Activated CD8-positive, alpha-beta memory T cell treated with anti-CD3 and anti-CD28 coated beads, Interleukin-2, amount 50 U/mL, for 24 hours (primary cell): ENCODE data around the gene ZNF236.

Experiments used
- DNase-seq: peaks from one replicate; pipeline ENCODE4 v3.0.0-alpha.2; 2020; ENCODE audit errors: extremely low read depth

ZNF236 gene

DNA sequence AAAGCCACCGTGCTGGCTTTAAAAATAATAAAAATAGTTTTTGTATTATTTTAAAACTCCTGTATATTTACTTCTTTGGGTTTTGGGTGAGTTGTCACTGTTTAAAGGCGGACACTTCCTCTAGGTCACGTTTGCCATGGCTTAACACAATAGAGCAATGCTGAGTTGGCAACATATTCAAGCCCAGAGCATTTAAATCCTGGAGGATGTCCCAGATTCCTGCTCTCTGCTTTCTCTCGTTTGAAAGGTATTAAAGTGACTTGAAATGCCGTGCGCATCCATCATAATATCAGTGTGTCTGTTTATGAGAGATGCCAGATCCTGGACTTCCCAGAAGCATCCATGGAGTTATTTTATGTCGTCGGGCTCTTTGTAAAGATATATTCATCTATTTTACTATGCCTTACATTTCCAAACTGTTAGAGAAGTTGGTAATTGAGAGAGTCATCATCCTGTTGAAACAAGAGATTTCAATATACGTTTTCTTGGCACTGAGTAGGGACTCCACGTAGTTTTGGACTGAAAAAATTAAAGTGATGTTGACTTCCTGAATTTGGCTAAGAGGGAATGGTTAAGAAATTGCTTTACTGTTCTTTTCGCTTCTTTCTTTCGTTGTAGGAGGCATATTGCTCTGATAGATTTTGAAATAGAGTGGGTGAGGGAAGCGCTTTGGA lies 150.6 kb downstream of the ZNF236 start:
- DNase-seq, result no peak

GRCh38 chr18:76973520-76974266 lies 151.3 kb downstream of the ZNF236 start:
- no peak for DNase-seq

GRCh38 chr18:76974386-76974785 lies 152.0 kb downstream of the ZNF236 start:
- DNase-seq, result no peak

- DNase-seq, result no peak
Observed at GRCh38 chr18:76975577-76976110, 153.3 kb downstream of the ZNF236 start.

- no peak for DNase-seq
Observed at GRCh38 chr18:76977108-76977621, 154.8 kb downstream of the ZNF236 start.

DNA sequence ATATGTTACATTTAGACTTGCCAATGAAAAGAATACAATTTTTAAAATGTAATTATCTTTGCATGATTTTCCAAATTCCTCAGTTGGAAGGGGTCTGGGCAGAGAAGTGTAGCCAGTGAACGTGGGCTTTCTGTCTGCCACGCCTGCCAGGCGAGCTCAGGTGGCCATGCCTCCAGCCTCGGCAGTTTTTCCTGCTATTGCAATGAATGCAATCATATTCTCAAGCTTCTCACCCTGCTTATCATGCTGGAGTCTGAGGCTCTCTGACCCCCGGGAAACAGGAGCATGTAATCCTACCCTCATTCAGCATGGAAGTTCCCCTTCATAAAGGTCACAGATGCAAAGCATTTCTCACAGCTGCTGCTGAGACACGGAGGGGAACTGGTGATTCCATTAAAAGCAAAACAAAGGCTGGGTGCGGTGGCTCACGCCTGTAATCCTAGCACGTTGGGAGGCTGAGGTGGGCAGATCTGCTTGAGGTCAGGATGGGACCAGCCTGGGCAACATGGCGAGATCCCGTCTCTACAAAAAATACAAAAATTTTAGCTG lies 155.4 kb downstream of the ZNF236 start:
- DNase-seq, result no peak

- no peak for DNase-seq
Observed at GRCh38 chr18:76978616-76979015, 156.3 kb downstream of the ZNF236 start.

DNA sequence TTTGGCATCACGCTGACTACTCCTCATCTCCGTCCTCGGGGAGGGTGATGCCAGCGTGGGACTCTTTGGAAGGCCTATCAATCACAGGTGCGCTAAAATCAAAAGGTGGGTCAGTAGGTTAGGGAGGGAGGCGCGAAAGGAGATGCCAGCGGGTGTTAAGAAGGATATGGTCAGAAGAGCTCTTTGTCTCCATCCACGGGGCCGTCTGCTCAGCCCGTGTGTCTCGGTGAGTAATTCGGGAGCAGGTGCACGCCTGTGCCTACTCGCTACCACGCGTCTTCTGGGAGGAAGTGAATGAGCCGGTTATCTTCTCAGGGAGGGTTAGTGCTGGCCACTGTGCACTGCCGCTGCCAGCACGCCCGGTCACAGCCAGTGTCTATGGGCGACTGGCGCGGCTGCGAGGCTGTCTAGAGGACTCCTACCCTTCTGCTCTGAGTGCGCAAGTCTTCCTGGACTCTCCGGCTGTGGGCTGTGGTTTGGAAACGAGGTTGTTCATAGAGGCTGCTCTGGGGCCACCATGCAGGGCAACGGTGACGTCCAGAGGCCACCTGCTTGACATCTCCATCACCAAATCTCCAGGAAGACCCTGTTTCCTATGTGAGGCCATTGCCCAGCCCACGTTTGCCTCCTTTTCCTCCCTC lies 156.9 kb downstream of the ZNF236 start:
- DNase-seq, result no peak

- no peak for DNase-seq
Observed at GRCh38 chr18:76979906-76980305, 157.5 kb downstream of the ZNF236 start.

GRCh38 chr18:76980663-76981395 lies 158.5 kb downstream of the ZNF236 start:
- DNase-seq, result no peak

DNA sequence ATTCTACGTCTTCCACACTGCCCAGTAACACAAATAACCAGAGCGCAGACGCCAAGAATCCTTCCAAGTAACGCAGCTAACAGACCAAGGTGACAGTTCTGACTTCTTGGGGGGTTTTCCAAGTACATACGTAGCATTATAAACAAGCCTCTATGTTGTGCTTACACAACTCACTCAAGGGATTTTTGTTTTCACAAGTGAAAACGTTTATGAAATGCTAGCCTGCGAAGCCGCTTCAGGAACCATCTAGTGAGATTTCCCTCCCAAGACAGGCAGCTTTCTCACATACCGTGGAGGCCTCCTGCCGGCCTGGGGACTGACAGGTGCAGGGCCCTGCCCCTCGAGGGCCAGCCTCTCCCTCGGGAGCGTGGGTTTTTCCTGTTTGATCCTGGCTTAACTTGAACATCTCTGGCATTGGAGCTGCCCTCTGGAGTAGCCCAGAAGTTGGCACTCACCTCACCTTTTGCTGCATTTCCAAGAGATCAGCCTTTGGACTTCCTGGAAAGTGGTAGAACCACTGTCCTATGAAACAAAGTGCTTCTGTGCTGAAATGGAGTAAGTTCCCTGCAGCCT lies 159.1 kb downstream of the ZNF236 start:
- DNase-seq, result no peak

GRCh38 chr18:76982038-76982437 lies 159.7 kb downstream of the ZNF236 start:
- DNase-seq, result no peak

DNA sequence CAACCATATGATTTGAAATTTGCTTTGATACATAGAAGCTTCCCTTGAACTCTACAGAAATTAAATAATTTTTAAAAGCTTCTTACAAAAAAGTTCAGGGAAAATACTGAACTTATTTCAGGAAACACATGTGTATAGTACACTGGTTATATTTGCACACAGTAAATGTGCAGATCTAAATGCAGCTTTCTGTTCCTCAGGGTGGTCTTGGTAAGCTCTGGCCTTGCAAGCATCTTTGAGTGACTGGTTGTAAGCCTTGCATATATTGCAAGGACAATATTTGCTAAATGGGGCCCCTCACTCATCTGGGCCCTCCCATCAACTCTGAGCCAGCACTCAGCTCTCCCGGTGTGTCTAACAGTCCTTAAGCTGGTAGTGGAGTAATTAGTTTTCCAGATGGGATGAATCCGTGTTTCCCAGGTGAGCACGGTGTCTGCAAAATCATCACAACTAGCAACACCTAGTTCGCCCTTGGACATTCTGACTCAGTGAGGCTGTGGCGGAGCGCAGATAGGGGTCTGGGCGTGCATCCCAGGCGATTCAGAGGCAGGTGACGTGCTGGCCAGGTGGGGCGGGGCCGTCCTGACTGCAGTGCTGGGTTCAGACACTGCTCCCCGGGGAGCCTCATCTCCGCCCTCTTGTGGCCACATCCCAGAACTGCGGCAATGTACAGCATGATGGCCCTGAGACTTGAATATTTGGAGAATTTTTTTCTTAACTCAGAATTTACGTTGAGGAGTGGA lies 160.7 kb downstream of the ZNF236 start:
- DNase-seq, result peak; percentile 81

DNA sequence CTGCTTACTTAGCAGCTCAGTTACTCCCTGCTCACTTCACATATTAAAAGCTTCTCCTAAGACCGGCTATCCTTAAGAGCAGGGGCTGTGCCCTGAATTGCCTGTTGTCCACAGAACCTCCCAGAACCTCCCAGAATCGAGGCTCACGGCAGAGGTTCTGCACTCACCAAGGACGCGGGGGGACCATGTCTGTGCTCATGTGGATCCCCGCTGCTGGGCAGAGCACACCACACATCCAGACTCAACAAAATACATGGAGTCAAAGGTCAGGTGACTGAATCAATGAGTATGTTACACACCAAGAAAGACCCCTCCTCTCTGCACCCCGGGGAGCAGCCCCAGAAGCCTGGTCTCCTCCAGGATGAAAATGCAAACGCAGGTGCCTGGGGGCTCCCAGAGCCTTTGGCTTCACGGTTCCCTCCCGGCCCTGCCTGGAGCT lies 161.3 kb downstream of the ZNF236 start:
- no peak for DNase-seq

- DNase-seq, result no peak
Observed at GRCh38 chr18:76984193-76985155, 162.1 kb downstream of the ZNF236 start.

DNA sequence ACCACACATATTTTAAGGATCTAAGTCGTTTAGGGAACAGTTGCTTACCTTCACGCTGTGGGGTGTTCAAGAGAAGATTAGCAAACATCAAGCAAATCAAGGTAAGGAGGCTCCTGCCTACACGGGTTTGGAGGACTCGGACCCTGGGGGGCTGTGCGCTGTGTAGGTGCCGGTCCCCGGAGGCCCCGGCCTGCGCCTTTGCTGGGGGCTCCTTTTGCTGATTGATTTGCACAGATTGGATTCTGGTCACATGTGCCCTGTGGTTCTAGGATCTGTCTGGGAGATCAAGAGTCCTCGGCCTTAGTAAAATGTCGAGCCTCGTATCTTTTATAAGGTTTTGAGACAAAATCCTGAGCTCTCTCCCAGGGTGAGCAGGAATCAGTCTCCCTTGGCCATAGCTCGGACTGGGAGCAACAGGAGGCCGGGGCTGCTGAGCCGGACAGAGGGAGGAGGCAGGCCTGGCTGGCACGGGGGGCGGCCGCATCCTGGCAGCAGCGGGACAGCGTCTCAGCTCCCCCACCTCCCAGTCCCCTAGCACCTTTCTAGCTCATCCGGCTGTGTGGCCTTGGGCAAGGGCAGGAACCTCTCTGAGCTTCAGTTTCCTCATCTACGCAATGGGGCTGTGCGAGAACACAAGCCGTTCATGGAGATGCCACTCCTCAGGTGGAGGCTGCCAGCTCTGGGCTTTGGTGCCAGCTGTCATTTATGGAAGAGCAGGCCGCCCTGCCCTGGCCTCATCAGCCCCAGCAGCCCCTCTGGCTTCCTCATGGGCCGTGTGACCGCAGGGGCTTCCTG lies 163.0 kb downstream of the ZNF236 start:
- DNase-seq, result no peak

DNA sequence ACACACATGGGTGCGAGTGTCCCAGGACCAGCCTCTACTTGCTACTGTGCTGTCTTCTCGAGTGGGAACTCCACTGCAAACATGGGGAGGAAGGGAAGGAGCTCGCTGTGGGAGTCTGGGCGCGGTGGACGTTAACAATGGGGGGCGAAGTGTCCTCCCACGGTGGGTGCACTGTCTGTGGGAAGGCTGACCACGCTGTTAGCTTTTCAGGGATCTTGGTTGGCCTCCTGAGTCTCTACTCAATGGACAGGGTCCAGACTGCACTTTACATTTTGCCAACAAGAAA lies 163.5 kb downstream of the ZNF236 start:
- no peak for DNase-seq

GRCh38 chr18:76986406-76986805 lies 164.0 kb downstream of the ZNF236 start:
- DNase-seq, result no peak
